ENCODE results near the gene TPO.
"Not testable (repeated sequence)": the region's sequence is repeated elsewhere in the genome, so short reads cannot be mapped to it uniquely, and the experiment has no call there.

TPO gene

DNA sequence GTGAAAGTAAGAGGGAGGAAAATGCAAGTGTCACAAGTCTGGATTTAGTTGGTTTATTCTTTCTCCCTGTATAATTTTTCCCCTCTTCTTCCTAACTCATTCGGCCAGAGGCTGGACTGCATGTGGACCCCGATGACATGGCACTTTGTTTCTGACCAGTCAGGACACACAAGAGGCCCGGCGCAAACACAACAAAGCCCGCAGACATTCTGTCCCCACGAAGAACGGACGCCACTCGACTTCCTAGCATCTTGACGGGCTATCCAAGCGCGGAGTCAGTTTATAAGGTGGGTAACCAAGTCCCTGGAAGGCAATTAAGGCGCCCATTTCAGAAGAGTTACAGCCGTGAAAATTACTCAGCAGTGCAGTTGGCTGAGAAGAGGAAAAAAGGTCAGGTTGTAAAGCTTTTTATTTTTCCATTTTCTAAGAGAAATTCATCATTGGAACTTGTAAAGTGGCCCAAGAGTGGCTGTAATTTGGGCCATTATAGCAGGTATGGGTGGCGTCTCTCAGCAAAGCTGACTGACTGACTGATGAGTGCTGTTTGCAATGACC, at the start of gene TPO:
TPO (plus strand) TSS at position 308 of the 555 bp plus-strand sequence. CDS start 946 bp downstream, outside the sequence.
- DNase-seq, result no peak

- DNase-seq, result peak; percentile 98
These were observed 46.6 kb upstream of the TPO start for GRCh38 chr2:1366546-1367134.

- DNase-seq, result no peak
These were observed 45.7 kb upstream of the TPO start for GRCh38 chr2:1367601-1368000.

- DNase-seq, result no peak
These were observed 43.4 kb upstream of the TPO start for GRCh38 chr2:1369905-1370304.

DNA sequence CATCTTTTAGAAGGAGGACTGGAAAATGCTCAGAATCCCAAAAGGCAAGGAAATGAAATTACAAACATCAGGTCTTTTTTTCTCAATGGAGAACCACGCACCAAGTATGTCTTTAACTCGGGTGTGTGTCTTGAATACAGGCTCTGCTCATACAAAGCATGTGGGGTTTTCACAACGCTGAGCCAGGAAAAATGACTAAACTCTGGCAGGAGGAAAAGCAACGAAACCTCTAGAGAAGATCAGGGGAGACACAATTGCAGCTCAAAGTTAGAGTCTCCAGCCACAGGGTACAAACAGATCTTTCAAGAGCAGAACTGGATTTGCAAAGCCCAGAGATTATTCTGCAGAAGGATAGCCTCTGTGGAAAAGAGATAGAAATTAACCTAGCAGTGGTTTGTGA, 42.8 kb upstream of the TPO start:
- DNase-seq, result no peak

- DNase-seq, result no peak
These were observed 42.2 kb upstream of the TPO start for GRCh38 chr2:1371082-1371481.

DNA sequence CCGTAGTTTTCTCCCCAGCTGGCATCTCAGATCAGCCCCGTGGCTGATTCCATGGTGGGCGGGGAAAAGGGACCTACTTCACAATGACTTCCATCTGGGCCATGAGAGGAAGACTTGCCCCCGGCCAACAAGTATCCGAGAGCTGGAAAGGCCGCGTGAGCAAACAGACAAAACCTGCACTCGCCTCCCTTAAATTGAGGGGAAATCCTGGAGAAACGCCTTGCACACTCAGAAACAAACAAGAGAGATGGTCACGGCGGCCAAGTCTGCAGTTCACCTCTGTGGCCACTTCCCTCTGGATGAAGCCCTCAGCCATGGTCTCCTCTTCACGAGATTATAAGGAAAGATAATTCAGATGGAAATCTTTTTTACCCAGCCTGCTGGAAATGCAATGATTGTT, 39.4 kb upstream of the TPO start:
- no peak for DNase-seq

GRCh38 chr2:1374287-1374686, 39.0 kb upstream of the TPO start:
- no peak for DNase-seq

DNA sequence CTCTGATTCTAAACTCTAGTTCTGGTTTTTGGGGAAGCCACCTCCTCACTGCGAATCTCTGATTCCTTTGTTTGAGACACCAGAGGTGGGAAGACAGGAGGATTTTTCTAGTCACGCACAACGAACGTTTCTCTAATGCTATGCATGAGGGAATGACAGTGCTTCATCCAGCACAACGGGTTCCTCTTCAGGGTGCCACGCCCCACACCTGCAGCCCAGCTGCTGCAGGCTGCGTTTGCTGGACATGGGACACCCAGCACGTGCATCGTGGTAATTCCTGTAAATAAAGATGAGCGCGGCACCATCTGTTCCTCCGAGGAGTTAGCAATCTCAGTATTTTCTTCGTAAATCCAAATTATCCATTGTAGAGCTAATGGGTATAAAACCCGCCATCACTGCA, 37.5 kb upstream of the TPO start:
- no peak for DNase-seq

DNA sequence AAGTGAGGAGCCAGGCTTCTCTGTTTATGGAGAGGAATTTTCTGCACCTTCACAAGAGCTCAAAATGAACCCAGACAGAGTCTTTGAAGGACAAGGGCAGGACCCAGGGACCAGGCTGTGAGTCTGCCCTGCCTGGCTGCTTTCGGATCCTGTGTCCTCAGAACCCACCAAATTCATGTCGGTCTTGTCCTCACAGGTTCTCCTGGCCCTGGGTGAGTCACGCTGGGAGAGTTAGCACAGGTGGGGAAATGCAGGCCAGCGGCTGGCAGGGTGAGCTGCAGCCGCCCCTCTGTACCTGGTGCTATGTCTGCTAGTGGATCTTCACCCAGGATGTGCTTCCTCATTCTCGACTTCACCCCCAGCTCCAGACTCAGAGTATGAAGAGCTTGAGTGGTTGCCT, 35.8 kb upstream of the TPO start:
- no peak for DNase-seq

DNA sequence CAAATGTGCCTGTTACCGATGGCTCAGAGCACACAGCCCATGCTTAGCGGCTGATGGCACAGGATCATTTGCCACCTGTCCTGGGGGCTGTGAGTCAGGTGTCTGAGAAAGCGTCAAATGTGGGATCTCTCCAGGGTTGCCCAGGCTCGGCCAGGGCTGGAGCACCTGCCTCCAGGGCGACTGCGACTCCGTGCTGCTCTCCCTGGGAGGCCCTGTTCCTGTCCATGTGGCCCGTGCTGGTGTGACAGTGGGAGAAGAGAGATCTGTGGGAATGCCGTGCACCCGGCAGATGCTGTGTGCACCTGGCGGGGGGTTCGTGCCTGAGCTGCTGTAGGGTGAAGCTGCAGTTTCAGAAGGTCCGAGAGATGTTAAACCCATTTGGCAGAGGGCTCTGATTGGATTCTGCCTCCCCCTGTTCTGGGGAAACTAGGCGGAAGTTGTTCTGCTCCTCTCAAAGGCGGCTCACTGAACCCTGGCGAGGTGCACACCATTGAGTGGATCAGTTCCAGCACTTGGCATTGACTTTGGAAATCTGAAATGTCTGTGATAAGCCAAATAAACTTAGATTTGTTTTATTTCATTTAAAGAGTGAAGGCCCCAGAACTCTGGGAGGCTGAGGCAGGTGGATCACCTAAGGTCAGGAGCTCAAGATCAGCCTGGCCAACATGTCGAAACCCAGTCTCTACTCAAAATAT, 34.7 kb upstream of the TPO start:
- DNase-seq, result no peak

DNA sequence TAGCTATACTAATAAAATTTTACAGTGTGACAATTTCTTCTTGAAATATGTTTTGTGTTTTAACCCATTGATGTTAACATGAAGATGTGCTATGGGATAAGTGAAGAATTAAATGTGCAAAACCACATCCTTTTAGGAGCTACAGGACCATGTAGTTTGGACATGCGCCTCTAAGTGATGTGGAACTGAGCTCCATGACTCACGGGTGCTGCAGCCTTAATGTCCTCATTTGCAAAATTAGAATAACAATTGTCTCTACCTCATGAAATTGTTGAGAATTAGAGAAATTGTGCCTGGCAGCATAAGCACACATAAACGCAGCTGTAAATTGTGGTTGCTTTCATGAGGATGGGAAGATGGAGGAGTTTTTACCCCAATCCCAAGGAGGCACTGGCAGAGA, 31.6 kb upstream of the TPO start:
- no peak for DNase-seq

- not testable (repeated sequence) for DNase-seq
These were observed 25.1 kb upstream of the TPO start for GRCh38 chr2:1387954-1388725.

DNA sequence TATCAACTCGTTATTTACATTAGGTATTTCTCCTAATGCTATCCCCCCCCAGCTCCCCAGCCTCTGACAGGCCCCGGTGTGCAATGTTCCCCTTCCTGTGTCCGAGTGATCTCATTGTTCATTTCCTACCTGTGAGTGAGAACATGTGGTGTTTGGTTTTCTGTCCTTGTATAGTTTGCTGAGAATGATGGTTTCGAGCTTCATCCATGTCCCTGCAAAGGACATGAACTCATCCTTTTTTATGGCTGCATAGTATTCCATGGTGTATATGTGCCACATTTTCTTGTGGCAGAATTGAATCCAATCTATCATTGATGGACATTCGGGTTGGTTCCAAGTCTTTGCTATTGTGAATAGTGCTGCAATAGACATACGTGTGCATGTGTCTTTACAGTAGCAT, 23.1 kb upstream of the TPO start:
- not testable (repeated sequence) for DNase-seq

DNA sequence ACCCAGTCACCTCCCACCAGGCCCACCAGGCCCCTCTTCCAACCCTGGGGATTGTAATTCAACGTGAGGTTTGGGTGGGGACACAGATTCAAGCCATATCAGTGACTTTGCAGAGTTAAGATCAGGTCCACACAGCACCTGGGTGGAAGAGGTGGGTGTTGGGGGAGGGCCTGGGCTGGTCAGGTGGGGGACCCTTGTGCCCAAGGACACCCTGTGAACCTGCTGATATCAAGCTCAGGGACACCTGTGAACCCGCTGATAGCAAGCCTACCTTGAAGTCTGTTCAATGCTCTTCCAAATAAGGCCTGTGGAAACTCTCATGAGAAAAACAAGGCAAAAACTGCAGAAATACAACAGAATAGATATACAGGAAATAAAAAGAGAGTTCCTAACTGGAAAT, 19.9 kb upstream of the TPO start:
- DNase-seq, result no peak

DNA sequence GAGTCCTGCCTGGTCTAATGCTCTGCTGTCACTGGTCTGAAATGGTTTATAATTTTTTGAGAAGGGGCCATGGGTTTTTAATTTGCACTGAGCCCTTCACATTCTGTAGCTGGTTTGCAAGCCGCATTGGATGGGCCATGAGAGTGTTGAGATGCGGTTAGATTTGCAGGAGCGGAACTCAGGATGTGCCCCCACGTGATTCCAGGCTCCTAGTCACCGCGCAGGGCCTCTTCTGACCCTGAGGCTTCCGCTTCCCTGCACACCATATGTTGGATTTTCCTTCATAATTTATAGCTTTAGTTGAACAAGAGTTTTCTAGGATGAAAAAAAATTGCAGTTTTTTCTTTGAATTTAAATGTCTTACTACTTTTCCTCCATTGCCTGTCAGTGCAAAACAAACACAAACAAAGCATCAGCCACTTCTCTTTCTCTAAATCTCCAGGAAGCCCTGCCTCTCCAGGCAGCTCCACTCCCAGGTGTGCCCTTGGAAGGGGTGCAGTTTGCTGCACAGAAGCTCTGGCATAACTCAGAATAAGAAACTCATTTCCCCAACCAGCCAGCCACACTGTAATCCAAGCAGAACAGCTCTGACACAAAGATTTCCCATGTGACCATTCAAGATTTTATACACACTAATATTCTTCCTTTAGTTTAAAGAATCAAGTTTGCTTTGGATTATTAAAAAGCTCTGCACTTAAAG, 18.4 kb upstream of the TPO start:
- DNase-seq, result no peak

- no peak for DNase-seq
These were observed 15.9 kb upstream of the TPO start for GRCh38 chr2:1397350-1397749.

GRCh38 chr2:1398191-1398590, 15.1 kb upstream of the TPO start:
- no peak for DNase-seq

GRCh38 chr2:1400943-1401735, 12.1 kb upstream of the TPO start:
- no peak for DNase-seq

DNA sequence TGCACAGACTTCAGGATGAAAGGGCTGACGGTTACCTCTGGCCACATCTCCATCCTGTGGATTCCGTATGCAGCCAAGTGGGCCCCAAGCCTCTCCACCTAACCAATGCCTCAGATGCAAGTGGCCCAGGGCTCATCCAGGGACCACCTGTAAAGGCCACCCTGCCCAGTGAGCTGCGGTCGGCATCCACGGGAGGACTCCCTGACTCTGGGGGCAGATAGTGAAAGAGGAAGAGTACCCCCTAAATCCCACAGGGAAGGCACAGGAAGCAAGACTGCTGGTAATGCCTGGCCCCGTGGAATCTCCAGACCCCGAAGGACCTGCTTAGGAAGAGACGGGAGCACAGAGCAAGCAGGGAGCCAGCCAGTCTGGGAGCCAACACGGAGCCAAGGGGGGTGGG, 11.2 kb upstream of the TPO start:
- DNase-seq, result no peak

GRCh38 chr2:1403565-1403964, 9.7 kb upstream of the TPO start:
- DNase-seq, result no peak

DNA sequence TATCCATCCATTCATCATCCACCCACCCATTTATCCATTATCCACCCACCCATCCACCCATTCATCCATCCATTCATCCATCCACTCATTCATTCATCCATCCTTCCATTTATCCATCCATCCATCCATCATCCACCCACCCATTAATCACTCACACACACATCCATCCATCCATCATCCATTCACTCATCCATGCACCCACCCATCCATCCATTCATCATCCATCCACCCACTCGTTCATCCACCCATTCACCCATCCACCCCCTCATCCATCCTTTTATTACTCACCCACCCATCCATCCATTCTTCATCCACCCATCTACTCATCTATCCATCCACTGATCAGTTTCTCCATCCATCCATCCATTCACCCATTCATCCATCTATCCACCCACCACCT, 8.1 kb upstream of the TPO start:
- no peak for DNase-seq
